ENCODE data around the gene OR7C1.

GRCh38 chr19:14871619-14872230, 36.7 kb upstream of the OR7C1 start:
- TF ChIP-seq CTCF (IDR thresholded peaks at IDR 0.05) (peak in 2 of 6 experiments; percentile 7 to 14), EP300 (IDR thresholded peaks at IDR 0.05) (no peak), POLR2A (IDR thresholded peaks at IDR 0.05) (no peak), POLR2AphosphoS5 (IDR thresholded peaks at IDR 0.05) (no peak)

Data from upper lobe of left lung (tissue), 4 donors.